ENCODE data around the gene CYSRT1.

DNA sequence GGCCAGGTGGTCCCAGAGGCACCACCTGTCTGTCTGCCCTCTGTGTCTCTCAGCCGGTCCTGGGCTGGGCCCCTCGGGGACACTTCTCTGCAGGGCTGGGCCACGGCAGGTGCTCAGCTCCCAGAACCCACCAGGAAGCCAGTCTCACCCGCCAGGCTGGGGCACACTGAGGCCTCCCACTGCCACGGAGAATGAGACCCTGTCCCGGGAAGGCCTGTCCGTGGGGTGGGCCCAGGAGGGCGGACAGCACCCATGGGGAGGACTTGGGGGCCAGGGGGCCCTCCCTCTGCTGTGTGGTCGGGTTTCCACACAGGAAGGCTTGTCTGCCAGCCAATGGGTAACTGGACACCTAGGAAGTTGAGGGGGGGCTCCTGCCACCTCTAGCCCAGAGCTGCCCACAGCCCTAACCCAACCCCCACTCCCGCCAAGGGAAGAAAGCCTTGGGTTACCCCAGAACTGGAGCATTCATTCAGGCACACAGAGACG is 12.0 kb downstream of the CYSRT1 start:
- TF ChIP-seq, protein P1, sequence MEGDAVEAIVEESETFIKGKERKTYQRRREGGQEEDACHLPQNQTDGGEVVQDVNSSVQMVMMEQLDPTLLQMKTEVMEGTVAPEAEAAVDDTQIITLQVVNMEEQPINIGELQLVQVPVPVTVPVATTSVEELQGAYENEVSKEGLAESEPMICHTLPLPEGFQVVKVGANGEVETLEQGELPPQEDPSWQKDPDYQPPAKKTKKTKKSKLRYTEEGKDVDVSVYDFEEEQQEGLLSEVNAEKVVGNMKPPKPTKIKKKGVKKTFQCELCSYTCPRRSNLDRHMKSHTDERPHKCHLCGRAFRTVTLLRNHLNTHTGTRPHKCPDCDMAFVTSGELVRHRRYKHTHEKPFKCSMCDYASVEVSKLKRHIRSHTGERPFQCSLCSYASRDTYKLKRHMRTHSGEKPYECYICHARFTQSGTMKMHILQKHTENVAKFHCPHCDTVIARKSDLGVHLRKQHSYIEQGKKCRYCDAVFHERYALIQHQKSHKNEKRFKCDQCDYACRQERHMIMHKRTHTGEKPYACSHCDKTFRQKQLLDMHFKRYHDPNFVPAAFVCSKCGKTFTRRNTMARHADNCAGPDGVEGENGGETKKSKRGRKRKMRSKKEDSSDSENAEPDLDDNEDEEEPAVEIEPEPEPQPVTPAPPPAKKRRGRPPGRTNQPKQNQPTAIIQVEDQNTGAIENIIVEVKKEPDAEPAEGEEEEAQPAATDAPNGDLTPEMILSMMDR (IDR thresholded peaks at IDR 0.05) = no peak
- TF ChIP-seq EZH2 (IDR thresholded peaks at IDR 0.05; ENCODE audit: borderline replicate concordance, insufficient read depth, low read depth, low read length, poor library complexity, severe bottlenecking) = no peak
